HG02759 (cell line): ENCODE measurements around the gene THRB.

Source experiments
- ATAC-seq: cut with Tn5 transposase; IDR thresholded peaks from one replicate; pipeline ENCODE4 v1.9.1; 2021; ENCODE audit warnings: mild to moderate bottlenecking, moderate library complexity; ENCODE audit not compliant: unreplicated experiment

THRB gene

GRCh38 chr3:24494618-24495325, at the start of gene THRB:
THRB (minus strand) TSS chr3:24494850.
- ATAC-seq = peak; percentile 63

GRCh38 chr3:24541935-24542334, 47.3 kb upstream of the THRB start:
- no peak for ATAC-seq

- no peak for ATAC-seq
These were observed 46.2 kb upstream of the THRB start for GRCh38 chr3:24540821-24541220.

GRCh38 chr3:24539699-24540098, 45.0 kb upstream of the THRB start:
- ATAC-seq = no peak

GRCh38 chr3:24538891-24539290, 44.2 kb upstream of the THRB start:
- ATAC-seq = no peak

- ATAC-seq = no peak
These were observed 39.0 kb upstream of the THRB start for GRCh38 chr3:24533561-24534193.

- ATAC-seq = no peak
These were observed 35.8 kb upstream of the THRB start for GRCh38 chr3:24530471-24530870.

- no peak for ATAC-seq
These were observed 34.6 kb upstream of the THRB start for GRCh38 chr3:24529210-24529609.

- ATAC-seq = no peak
These were observed 32.1 kb upstream of the THRB start for GRCh38 chr3:24526640-24527212.

GRCh38 chr3:24525557-24525956, 30.9 kb upstream of the THRB start:
- no peak for ATAC-seq

GRCh38 chr3:24525022-24525421, 30.4 kb upstream of the THRB start:
- ATAC-seq = no peak

- ATAC-seq = no peak
These were observed 29.5 kb upstream of the THRB start for GRCh38 chr3:24523988-24524727.

GRCh38 chr3:24523215-24523614, 28.6 kb upstream of the THRB start:
- no peak for ATAC-seq

- ATAC-seq = no peak
These were observed 27.5 kb upstream of the THRB start for GRCh38 chr3:24522146-24522579.

- peak; percentile 34 for ATAC-seq
These were observed 26.9 kb upstream of the THRB start for GRCh38 chr3:24521420-24522145.

GRCh38 chr3:24520976-24521419, 26.3 kb upstream of the THRB start:
- ATAC-seq = no peak

- ATAC-seq = no peak
These were observed 25.4 kb upstream of the THRB start for GRCh38 chr3:24520101-24520495.

GRCh38 chr3:24519368-24520100, 24.9 kb upstream of the THRB start:
- ATAC-seq = peak; percentile 61

- ATAC-seq = no peak
These were observed 24.3 kb upstream of the THRB start for GRCh38 chr3:24518990-24519367.

- ATAC-seq = no peak
These were observed 19.5 kb upstream of the THRB start for GRCh38 chr3:24514119-24514518.
